GM23338 (cell line): ENCODE data around the gene MOV10. TPM values are rescaled to one million over a fixed set of nuclear protein-coding genes. Genes with fewer than 3 reads are reported as not detected.

Experiments used
- ATAC-seq: fragments of 200-7000 bp; cut with Tn5 transposase; 3 replicates; pipeline ENCODE4 v1.9.1; 2020
- DNase-seq: peaks from one replicate; pipeline ENCODE4 v3.0.0-alpha.2; 2015; ENCODE audit warnings: low spot score
- H2AFZ ChIP-seq: fragments of 200-600 bp; sonication (generic); 2 replicates; pipeline ENCODE4 v1.8.0; 2016; ENCODE audit warnings: antibody characterized with exemption, mild to moderate bottlenecking, moderate library complexity
- H3F3A ChIP-seq: fragments of 200-600 bp; sonication (generic); replicated peaks from 2 replicates; pipeline ENCODE4 v1.8.0; 2017; ENCODE audit warnings: antibody characterized with exemption, mixed run types, low read depth
- H3K27ac ChIP-seq: fragments of 200-600 bp; sonication (generic); 2 replicates; pipeline ENCODE4 v1.6.1; 2016; ENCODE audit warnings: low read depth
- H3K27me3 ChIP-seq: fragments of 200-600 bp; sonication (generic); 2 replicates; pipeline ENCODE4 v1.8.0; 2016; ENCODE audit warnings: mild to moderate bottlenecking, mixed run types, moderate library complexity; ENCODE audit not compliant: insufficient read depth
- H3K36me3 ChIP-seq: fragments of 200-600 bp; sonication (generic); 2 replicates; pipeline ENCODE4 v1.8.0; 2016; ENCODE audit warnings: mild to moderate bottlenecking; ENCODE audit not compliant: insufficient read depth
- H3K4me1 ChIP-seq: fragments of 200-600 bp; sonication (generic); 2 replicates; pipeline ENCODE4 v1.8.0; 2016; ENCODE audit warnings: mild to moderate bottlenecking, moderate library complexity; ENCODE audit not compliant: insufficient read depth
- H3K4me2 ChIP-seq: fragments of 200-600 bp; sonication (generic); 2 replicates; pipeline ENCODE4 v1.7.1; 2017; ENCODE audit warnings: mixed run types
- H3K4me3 ChIP-seq: fragments of 200-600 bp; sonication (generic); 2 replicates; pipeline ENCODE4 v1.6.1; 2016; ENCODE audit warnings: mixed run types
- H3K79me2 ChIP-seq: fragments of 200-600 bp; sonication (generic); replicated peaks from 2 replicates; pipeline ENCODE4 v1.8.0; 2017; ENCODE audit warnings: mild to moderate bottlenecking; ENCODE audit not compliant: insufficient read depth
- H3K9me2 ChIP-seq: fragments of 200-600 bp; sonication (generic); 2 replicates; pipeline ENCODE4 v1.8.0; 2017; ENCODE audit not compliant: insufficient read depth
- H4K20me1 ChIP-seq: fragments of 200-600 bp; sonication (generic); replicated peaks from 2 replicates; pipeline ENCODE4 v1.8.0; 2017; ENCODE audit warnings: mild to moderate bottlenecking; ENCODE audit not compliant: insufficient read depth
- H3K27ac Mint-ChIP-seq: 2 replicates; pipeline ENCODE4 v1.8.0; 2020; ENCODE audit warnings: inconsistent platforms, mild to moderate bottlenecking, moderate library complexity, mixed read lengths
- H3K27me3 Mint-ChIP-seq: 3 replicates; pipeline ENCODE4 v1.8.0; 2022; ENCODE audit warnings: low read depth, mild to moderate bottlenecking, moderate library complexity, mixed read lengths, inconsistent platforms; ENCODE audit not compliant: insufficient read depth, poor library complexity
- H3K36me3 Mint-ChIP-seq: 3 replicates; pipeline ENCODE4 v1.8.0; 2021; ENCODE audit warnings: low read depth, mild to moderate bottlenecking, inconsistent platforms, moderate library complexity, mixed read lengths
- H3K4me1 Mint-ChIP-seq: 3 replicates; pipeline ENCODE4 v1.8.0; 2020; ENCODE audit warnings: mild to moderate bottlenecking, inconsistent platforms, mixed read lengths
- H3K4me3 Mint-ChIP-seq: 3 replicates; pipeline ENCODE4 v1.8.0; 2021; ENCODE audit warnings: moderate library complexity, mild to moderate bottlenecking, inconsistent platforms, mixed read lengths
- H3K9me3 Mint-ChIP-seq: 3 replicates; pipeline ENCODE4 v1.8.0; 2020; ENCODE audit warnings: moderate library complexity, mild to moderate bottlenecking, inconsistent platforms, mixed read lengths
- CREB1 ChIP-seq: fragments of 250-450 bp; sonication (Bioruptor Pico); IDR thresholded peaks from 2 replicates; pipeline ENCODE4 v1.5.0; 2020; ENCODE audit warnings: low read depth, mild to moderate bottlenecking, moderate library complexity
- ETS1 ChIP-seq: IDR thresholded peaks from 2 replicates; pipeline ENCODE4 v1.6.1; 2016; ENCODE audit warnings: antibody characterized with exemption
- EZH2 ChIP-seq: fragments of 200-600 bp; sonication (generic); IDR thresholded peaks from one replicate; pipeline ENCODE4 v1.8.0; 2017; ENCODE audit warnings: antibody characterized with exemption, mild to moderate bottlenecking, low read depth; ENCODE audit not compliant: unreplicated experiment
- JUNB ChIP-seq: IDR thresholded peaks from one replicate; pipeline ENCODE4 v1.6.1; 2016; ENCODE audit warnings: antibody characterized with exemption; ENCODE audit not compliant: unreplicated experiment
- NANOG ChIP-seq: IDR thresholded peaks from 2 replicates; pipeline ENCODE4 v1.6.1; 2016; ENCODE audit warnings: antibody characterized with exemption, borderline replicate concordance
- POLR2AphosphoS5 ChIP-seq: IDR thresholded peaks from 2 replicates; pipeline ENCODE4 v1.6.1; 2016; ENCODE audit warnings: antibody characterized with exemption, low read depth
- REST ChIP-seq: IDR thresholded peaks from one replicate; pipeline ENCODE4 v1.6.1; 2018; ENCODE audit warnings: antibody characterized with exemption; ENCODE audit not compliant: unreplicated experiment
- ZNF114 ChIP-seq: fragments of 250-450 bp; sonication (Bioruptor Pico); IDR thresholded peaks from 2 replicates; pipeline ENCODE4 v1.5.0; 2020; ENCODE audit warnings: mild to moderate bottlenecking, moderate library complexity
- ZNF331 ChIP-seq: fragments of 250-450 bp; sonication (Bioruptor Pico); IDR thresholded peaks from 2 replicates; pipeline ENCODE4 v1.5.0; 2020; ENCODE audit warnings: low read depth, mild to moderate bottlenecking, moderate library complexity
- ZNF462 ChIP-seq: fragments of 250-450 bp; sonication (Bioruptor Pico); IDR thresholded peaks from 2 replicates; pipeline ENCODE4 v1.5.0; 2020; ENCODE audit warnings: mild to moderate bottlenecking, moderate library complexity
- long read RNA-seq: library from polyadenylated mRNA; unstranded; transcript quantifications from one replicate; pipeline ENCODE4 v2.0.0, GENCODE V29; 2020; ENCODE audit not compliant: unreplicated experiment
- polyA plus RNA-seq: library from polyadenylated mRNA; unstranded; fragments of >200 nt; fragmentation: Nextera tagmentation; extraction: Ambion mirVana; gene quantifications from 2 replicates; pipeline ENCODE4 v1.2.1, GENCODE V29; 2016
- total RNA-seq: library from RNA; depleted of rRNA; stranded (reverse); fragments of >200 nt; shearing (Covaris generic); gene quantifications from 2 replicates; pipeline ENCODE4 v1.2.3, GENCODE V29; 2014; rRNA removed

The MOV10 gene
- total RNA-seq (56.8 and 77.6 TPM in 2 replicates), polyA plus RNA-seq (52.4 and 53.6 TPM in 2 replicates)
- long read RNA-seq, partial matches to known transcripts, result 4 of 10 reads
- long read RNA-seq, other reads (novel, unspliced or antisense), result 2 of 10 reads

- H3K9me2 ChIP-seq, result no peaks in the 10 kb centered on the region
- peak within 1 kb of the TSS; percentile 40 for H2AFZ ChIP-seq
- Mint-ChIP-seq H3K4me3 (peak within 1 kb of the TSS; percentile 90), H3K36me3 (peaks cover 27% of the 10 kb centered on the region; the same call in 2 of the 3 replicates), H3K27ac (peak within 1 kb of the TSS; percentile 83), H3K27me3 (peaks cover 18% of the 10 kb centered on the region), H3K4me1 (peaks cover 62% of the 10 kb centered on the region), H3K9me3 (no peaks in the 10 kb centered on the region; the same call in 2 of the 3 replicates)
- H3K4me1 ChIP-seq, result peaks cover 49% of the 10 kb centered on the region
- H3K79me2 ChIP-seq, result peaks cover 36% of the 10 kb centered on the region
- TF ChIP-seq POLR2AphosphoS5 (peak; percentile 70), ZNF114 (CRISPR knock-in tag) (no peak)
- peaks cover 6% of the 10 kb centered on the region; the same call in 1 of the 2 replicates for H4K20me1 ChIP-seq
- H3K27ac ChIP-seq, result peak within 1 kb of the TSS; percentile 90
- H3K27me3 ChIP-seq, result peaks cover 12% of the 10 kb centered on the region
- H3F3A ChIP-seq, result 0 out of 2 replicates have a peak, but pooled peaks cover 4% of the 10 kb centered on the region
- ATAC-seq (peak; percentile 80), DNase-seq (peak; percentile 89)
- no peaks in the 10 kb centered on the region; the same call in 1 of the 2 replicates for H3K36me3 ChIP-seq
- peak within 1 kb of the TSS; percentile 71 for H3K4me3 ChIP-seq
- peak within 1 kb of the TSS; percentile 83 for H3K4me2 ChIP-seq
Observed at GRCh38 chr1:112674440-112674985, at the start of gene MOV10. Gene MOV10, plus strand, starts transcription at chr1:112674659. Its CDS starts 254 bp downstream, at chr1:112674913.

GRCh38 chr1:112625696-112626095 is 48.8 kb upstream of the MOV10 start:
- Histone ChIP-seq H3K9me2 (no peaks in the 10 kb centered on the region), H4K20me1 (peaks cover 67% of the 10 kb centered on the region), H3K4me1 (peaks cover 7% of the 10 kb centered on the region), H3K4me3 (no peak overlapping the region), H3K36me3 (0 out of 2 replicates have a peak, but pooled peaks cover 3% of the 10 kb centered on the region), H3K79me2 (peaks cover 100% of the 10 kb centered on the region), H2AFZ (no peak overlapping the region), H3K4me2 (no peak overlapping the region), H3K27me3 (no peaks in the 10 kb centered on the region), H3K27ac (no peak overlapping the region), H3F3A (no peaks in the 10 kb centered on the region)
- Mint-ChIP-seq H3K36me3 (no peaks in the 10 kb centered on the region), H3K9me3 (no peaks in the 10 kb centered on the region), H3K4me3 (no peak overlapping the region), H3K4me1 (peaks cover 5% of the 10 kb centered on the region), H3K27me3 (peaks cover 3% of the 10 kb centered on the region), H3K27ac (no peak overlapping the region)
- no peak for DNase-seq
- no peak for ATAC-seq
- TF ChIP-seq NANOG (no peak), EZH2 (no peak), ETS1 (no peak), ZNF462 (no peak), ZNF114 (CRISPR knock-in tag) (no peak), CREB1 (CRISPR knock-in tag) (no peak), JUNB (no peak), ZNF331 (CRISPR knock-in tag) (no peak), POLR2AphosphoS5 (no peak), REST (no peak)
